GM19193 (cell line): Measurements from ENCODE around the gene GBF1.

Source experiments
- POLR2A ChIP-seq: IDR thresholded peaks from 4 replicates; pipeline ENCODE4 v1.6.1; 2011; ENCODE audit not compliant: insufficient read depth, insufficient read length; ENCODE audit errors: extremely low read depth

Gene GBF1

GRCh38 chr10:102419269-102420180 is 174.2 kb downstream of the GBF1 start:
- TF ChIP-seq POLR2A: no peak

GRCh38 chr10:102420181-102420713 is 174.9 kb downstream of the GBF1 start:
- TF ChIP-seq POLR2A: no peak

GRCh38 chr10:102420714-102421506 is 175.6 kb downstream of the GBF1 start, which contains the start of gene FBXL15:
Gene FBXL15, plus strand, starts transcription at chr10:102420836. Its CDS starts 294 bp downstream, at chr10:102421130.
- TF ChIP-seq POLR2A: peak; percentile 69

GRCh38 chr10:102421507-102421756 is 176.1 kb downstream of the GBF1 start:
- no peak for TF ChIP-seq POLR2A

GRCh38 chr10:102421757-102422512 is 176.6 kb downstream of the GBF1 start:
- no peak for TF ChIP-seq POLR2A

- peak; percentile 36 for TF ChIP-seq POLR2A
Observed at GRCh38 chr10:102422545-102423129, 177.3 kb downstream of the GBF1 start.

GRCh38 chr10:102423372-102423968 is 178.1 kb downstream of the GBF1 start:
- TF ChIP-seq POLR2A: no peak

GRCh38 chr10:102424145-102424544 is 178.8 kb downstream of the GBF1 start:
- TF ChIP-seq POLR2A: no peak

GRCh38 chr10:102424916-102425315 is 179.6 kb downstream of the GBF1 start:
- no peak for TF ChIP-seq POLR2A

- TF ChIP-seq POLR2A: no peak
Observed at GRCh38 chr10:102425444-102425843, 180.1 kb downstream of the GBF1 start.

GRCh38 chr10:102426803-102427287 is 181.5 kb downstream of the GBF1 start:
- TF ChIP-seq POLR2A: no peak

GRCh38 chr10:102429468-102429867 is 184.1 kb downstream of the GBF1 start:
- TF ChIP-seq POLR2A: no peak

GRCh38 chr10:102431452-102432124 is 186.3 kb downstream of the GBF1 start:
- TF ChIP-seq POLR2A: no peak
